SU-DHL-6 (cell line): ENCODE results near the gene PCDHGC4.

Source experiments
- EZH2phosphoT487 ChIP-seq: fragments of 200-600 bp; sonication (generic), shearing (Covaris generic); conservative IDR thresholded peaks from 2 replicates; pipeline ENCODE4 v1.6.1; 2018; ENCODE audit warnings: mild to moderate bottlenecking, antibody characterized with exemption, low read length, moderate library complexity, mixed read lengths
- TF ChIP-seq, protein P1 (sequence below): fragments of 200-600 bp; sonication (generic); IDR thresholded peaks from one replicate; pipeline ENCODE4 v1.5.1; 2017; ENCODE audit warnings: antibody characterized with exemption, mild to moderate bottlenecking, low read length, moderate library complexity; ENCODE audit not compliant: insufficient read depth, poor library complexity, severe bottlenecking

DNA sequence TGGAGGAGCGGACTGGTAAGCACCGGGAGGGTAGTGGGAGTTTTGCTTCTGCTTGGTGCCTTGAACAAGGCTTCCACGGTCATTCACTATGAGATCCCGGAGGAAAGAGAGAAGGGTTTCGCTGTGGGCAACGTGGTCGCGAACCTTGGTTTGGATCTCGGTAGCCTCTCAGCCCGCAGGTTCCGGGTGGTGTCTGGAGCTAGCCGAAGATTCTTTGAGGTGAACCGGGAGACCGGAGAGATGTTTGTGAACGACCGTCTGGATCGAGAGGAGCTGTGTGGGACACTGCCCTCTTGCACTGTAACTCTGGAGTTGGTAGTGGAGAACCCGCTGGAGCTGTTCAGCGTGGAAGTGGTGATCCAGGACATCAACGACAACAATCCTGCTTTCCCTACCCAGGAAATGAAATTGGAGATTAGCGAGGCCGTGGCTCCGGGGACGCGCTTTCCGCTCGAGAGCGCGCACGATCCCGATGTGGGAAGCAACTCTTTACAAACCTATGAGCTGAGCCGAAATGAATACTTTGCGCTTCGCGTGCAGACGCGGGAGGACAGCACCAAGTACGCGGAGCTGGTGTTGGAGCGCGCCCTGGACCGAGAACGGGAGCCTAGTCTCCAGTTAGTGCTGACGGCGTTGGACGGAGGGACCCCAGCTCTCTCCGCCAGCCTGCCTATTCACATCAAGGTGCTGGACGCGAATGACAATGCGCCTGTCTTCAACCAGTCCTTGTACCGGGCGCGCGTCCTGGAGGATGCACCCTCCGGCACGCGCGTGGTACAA, 8.5 kb upstream of the PCDHGC4 start:
- TF ChIP-seq, protein P1, sequence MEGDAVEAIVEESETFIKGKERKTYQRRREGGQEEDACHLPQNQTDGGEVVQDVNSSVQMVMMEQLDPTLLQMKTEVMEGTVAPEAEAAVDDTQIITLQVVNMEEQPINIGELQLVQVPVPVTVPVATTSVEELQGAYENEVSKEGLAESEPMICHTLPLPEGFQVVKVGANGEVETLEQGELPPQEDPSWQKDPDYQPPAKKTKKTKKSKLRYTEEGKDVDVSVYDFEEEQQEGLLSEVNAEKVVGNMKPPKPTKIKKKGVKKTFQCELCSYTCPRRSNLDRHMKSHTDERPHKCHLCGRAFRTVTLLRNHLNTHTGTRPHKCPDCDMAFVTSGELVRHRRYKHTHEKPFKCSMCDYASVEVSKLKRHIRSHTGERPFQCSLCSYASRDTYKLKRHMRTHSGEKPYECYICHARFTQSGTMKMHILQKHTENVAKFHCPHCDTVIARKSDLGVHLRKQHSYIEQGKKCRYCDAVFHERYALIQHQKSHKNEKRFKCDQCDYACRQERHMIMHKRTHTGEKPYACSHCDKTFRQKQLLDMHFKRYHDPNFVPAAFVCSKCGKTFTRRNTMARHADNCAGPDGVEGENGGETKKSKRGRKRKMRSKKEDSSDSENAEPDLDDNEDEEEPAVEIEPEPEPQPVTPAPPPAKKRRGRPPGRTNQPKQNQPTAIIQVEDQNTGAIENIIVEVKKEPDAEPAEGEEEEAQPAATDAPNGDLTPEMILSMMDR, result no peak
- no peak for TF ChIP-seq EZH2phosphoT487
